H1 (cell line): Measurements from ENCODE around the gene HMGN1. TPM values are rescaled to one million over a fixed set of nuclear protein-coding genes. Genes with fewer than 3 reads are reported as not detected.

ENCODE experiments used
- CTCF ChIA-PET: fragments of 300-600 bp; sonication (Branson Sonifier 250); formaldehyde crosslinking; loops from one replicate; lab custom pipeline; 2021; ENCODE audit not compliant: partially characterized antibody; lab: Charles Lee
- POLR2A ChIA-PET: fragments of 300-600 bp; sonication (Branson Sonifier 250); formaldehyde crosslinking; loops from one replicate; lab custom pipeline; 2021; ENCODE audit warnings: inconsistent platforms; ENCODE audit not compliant: partially characterized antibody; lab: Charles Lee
- DNase-seq, 2 experiments: peaks; one replicate each; pipeline versions ENCODE4 v3.0.0 to v3.0.0-alpha.2; 2010 to 2022; ENCODE audit warnings: low spot score in 2 of 2, low read depth in 1 of 2, mixed read lengths in 1 of 2
- FAIRE-seq: peaks from 2 replicates; lab custom pipeline; 2011; peaks lifted over from hg19 to GRCh38; lab: Jason Lieb, UNC
- H2AFZ ChIP-seq: 2 replicates; pipeline ENCODE4 v1.8.1; 2012; ENCODE audit warnings: low read length, inconsistent platforms
- H2AK5ac ChIP-seq: 2 replicates; pipeline ENCODE4 v1.6.1; 2013; ENCODE audit warnings: low read depth, low read length
- H2BK120ac ChIP-seq: replicated peaks from 2 replicates; pipeline ENCODE3; 2013; ENCODE audit warnings: low read depth, low read length, inconsistent platforms
- H2BK12ac ChIP-seq: 2 replicates; pipeline ENCODE4 v1.6.1; 2013; ENCODE audit warnings: low read depth, low read length
- H2BK15ac ChIP-seq: 2 replicates; pipeline ENCODE4 v1.6.1; 2013; ENCODE audit warnings: low read length
- H2BK20ac ChIP-seq: 2 replicates; pipeline ENCODE4 v1.6.1; 2013; ENCODE audit warnings: low read length
- H2BK5ac ChIP-seq: 2 replicates; pipeline ENCODE4 v1.6.1; 2013; ENCODE audit warnings: low read depth, low read length
- H3K14ac ChIP-seq: 2 replicates; pipeline ENCODE4 v1.6.1; 2013; ENCODE audit warnings: inconsistent platforms; ENCODE audit not compliant: insufficient read length
- H3K18ac ChIP-seq: 2 replicates; pipeline ENCODE4 v1.6.1; 2013; ENCODE audit warnings: low read length; ENCODE audit errors: extremely low read depth
- H3K23ac ChIP-seq: 2 replicates; pipeline ENCODE4 v1.6.1; 2013; ENCODE audit warnings: inconsistent platforms; ENCODE audit not compliant: insufficient read length
- H3K23me2 ChIP-seq: 2 replicates; pipeline ENCODE4 v1.6.1; 2013; ENCODE audit warnings: low read depth, low read length
- H3K27ac ChIP-seq: 2 replicates; pipeline ENCODE4 v1.6.1; 2011; ENCODE audit warnings: low read depth, low read length, inconsistent platforms
- H3K27me3 ChIP-seq, 4 experiments: replicated peaks in 1 of 4; 1 replicate in 1 of 4; 2 replicates in 3 of 4; pipeline versions ENCODE4 v1.6.1 to v1.8.1; 2011 to 2013; ENCODE audit warnings: low read length in 3 of 4, mild to moderate bottlenecking in 3 of 4, inconsistent platforms in 2 of 4, mixed read lengths in 2 of 4, moderate library complexity in 1 of 4; ENCODE audit not compliant: control insufficient read depth in 3 of 4, insufficient read depth in 3 of 4; ENCODE audit errors: extremely low read depth in 1 of 4
- H3K36me3 ChIP-seq, 4 experiments: 2 replicates each; pipeline versions ENCODE4 v1.6.1 to v1.8.1; 2011 to 2013; ENCODE audit warnings: mild to moderate bottlenecking in 4 of 4, low read length in 3 of 4, moderate library complexity in 2 of 4, control low read depth in 1 of 4, inconsistent platforms in 1 of 4; ENCODE audit not compliant: insufficient read depth in 4 of 4, control insufficient read depth in 2 of 4
- H3K4ac ChIP-seq: replicated peaks from 2 replicates; pipeline ENCODE3; 2013; ENCODE audit warnings: low read length, low read depth, mixed read lengths, inconsistent platforms; ENCODE audit not compliant: insufficient read length
- H3K4me1 ChIP-seq, 4 experiments: replicated peaks in 1 of 4; 1 replicate in 1 of 4; 2 replicates in 3 of 4; pipeline versions ENCODE4 v1.6.1 to v1.8.1; 2011 to 2013; ENCODE audit warnings: low read length in 3 of 4, inconsistent platforms in 2 of 4, mixed read lengths in 1 of 4; ENCODE audit not compliant: insufficient read depth in 4 of 4, control insufficient read depth in 3 of 4
- H3K4me2 ChIP-seq, 2 experiments: 2 replicates each; pipeline versions ENCODE4 v1.6.1 to v1.8.1; 2011 to 2013; ENCODE audit warnings: low read depth in 2 of 2, low read length in 2 of 2, control low read depth in 1 of 2, inconsistent platforms in 1 of 2, mild to moderate bottlenecking in 1 of 2; ENCODE audit not compliant: insufficient read depth in 1 of 2
- H3K4me3 ChIP-seq, 4 experiments: fragments of 200-600, 300-600 bp in 1 of 4; sonication (generic), shearing (Covaris generic), sonication (Bioruptor Twin) in 1 of 4; 2 replicates each; pipeline versions ENCODE4 v1.5.1 to v1.8.1; 2011 to 2016; ENCODE audit warnings: low read length in 4 of 4, low read depth in 3 of 4, control low read depth in 2 of 4, inconsistent platforms in 2 of 4, mild to moderate bottlenecking in 2 of 4, mixed read lengths in 1 of 4, moderate library complexity in 1 of 4; ENCODE audit not compliant: insufficient read depth in 2 of 4; ENCODE audit errors: extremely low read depth in 1 of 4
- H3K56ac ChIP-seq: replicated peaks from 2 replicates; pipeline ENCODE3; 2013; ENCODE audit warnings: low read depth, mild to moderate bottlenecking, mixed read lengths, low read length, inconsistent platforms; ENCODE audit not compliant: insufficient read length
- H3K79me1 ChIP-seq: 2 replicates; pipeline ENCODE4 v1.6.1; 2013; ENCODE audit warnings: low read depth, low read length, control low read depth
- H3K79me2 ChIP-seq, 2 experiments: 2 replicates each; pipeline versions ENCODE4 v1.6.1 to v1.8.1; 2012 to 2013; ENCODE audit warnings: low read length in 2 of 2, mild to moderate bottlenecking in 2 of 2, inconsistent platforms in 1 of 2; ENCODE audit not compliant: insufficient read depth in 2 of 2, control insufficient read depth in 1 of 2
- H3K9ac ChIP-seq, 4 experiments: replicated peaks in 1 of 4; 1 replicate in 1 of 4; 2 replicates in 3 of 4; pipeline versions ENCODE4 v1.6.1 to v1.8.1; 2011 to 2013; ENCODE audit warnings: low read depth in 3 of 4, low read length in 3 of 4, control low read depth in 2 of 4, mild to moderate bottlenecking in 2 of 4, moderate library complexity in 2 of 4, inconsistent platforms in 1 of 4; ENCODE audit errors: extremely low read depth in 1 of 4
- H3K9me3 ChIP-seq, 2 experiments: 2 replicates each; pipeline versions ENCODE4 v1.6.1 to v1.8.1; 2012 to 2013; ENCODE audit warnings: mild to moderate bottlenecking in 2 of 2, moderate library complexity in 2 of 2, control low read depth in 1 of 2, inconsistent platforms in 1 of 2, low read depth in 1 of 2, low read length in 1 of 2, mixed read lengths in 1 of 2; ENCODE audit not compliant: insufficient read depth in 2 of 2
- H4K20me1 ChIP-seq, 2 experiments: replicated peaks in 1 of 2; 2 replicates each; pipeline versions ENCODE3 to v1.8.1; 2011 to 2013; ENCODE audit warnings: inconsistent platforms in 2 of 2, low read length in 2 of 2, mild to moderate bottlenecking in 1 of 2; ENCODE audit not compliant: insufficient read depth in 2 of 2, control insufficient read depth in 1 of 2
- H4K5ac ChIP-seq: 2 replicates; pipeline ENCODE4 v1.6.1; 2013; ENCODE audit warnings: low read length, low read depth, mixed read lengths, inconsistent platforms; ENCODE audit not compliant: insufficient read length
- H4K8ac ChIP-seq: 2 replicates; pipeline ENCODE4 v1.8.0; 2013; ENCODE audit warnings: mild to moderate bottlenecking, moderate library complexity, low read length, inconsistent platforms; ENCODE audit not compliant: insufficient read depth; ENCODE audit errors: extremely low read depth
- H4K91ac ChIP-seq: replicated peaks from 2 replicates; pipeline ENCODE3; 2013; ENCODE audit warnings: low read length, mixed read lengths, inconsistent platforms; ENCODE audit not compliant: insufficient read length
- CBX5 ChIP-seq: fragments of 300-800, 300-1000 bp; sonication (generic); IDR thresholded peaks from 2 replicates; pipeline ENCODE4 v1.7.1; 2016; ENCODE audit warnings: antibody characterized with exemption, low read length, low read depth
- EGR1 ChIP-seq: IDR thresholded peaks from 2 replicates; pipeline ENCODE4 v1.6.1; 2011; ENCODE audit warnings: low read depth, low read length, borderline replicate concordance
- EP300 ChIP-seq, 2 experiments: IDR thresholded peaks; 1 replicate in 1 of 2; 2 replicates in 1 of 2; pipeline ENCODE4 v1.6.1; 2011 to 2012; ENCODE audit warnings: low read depth in 2 of 2, low read length in 2 of 2, mild to moderate bottlenecking in 2 of 2, borderline replicate concordance in 1 of 2, inconsistent platforms in 1 of 2, moderate library complexity in 1 of 2
- JUND ChIP-seq: IDR thresholded peaks from 2 replicates; pipeline ENCODE4 v1.6.1; 2011; ENCODE audit warnings: mild to moderate bottlenecking, improper control_type of control experiment, low read length
- RBBP5 ChIP-seq: IDR thresholded peaks from 2 replicates; pipeline ENCODE4 v1.7.1; 2012; ENCODE audit warnings: low read depth, mild to moderate bottlenecking, inconsistent platforms, low read length, moderate library complexity, borderline replicate concordance
- SAP30 ChIP-seq: fragments of 300-600 bp; sonication (generic); IDR thresholded peaks from 2 replicates; pipeline ENCODE4 v1.7.1; 2012; ENCODE audit warnings: low read length, moderate library complexity, mild to moderate bottlenecking, inconsistent platforms; ENCODE audit not compliant: insufficient read depth, insufficient replicate concordance
- SP2 ChIP-seq: IDR thresholded peaks from 2 replicates; pipeline ENCODE4 v1.6.1; 2012; ENCODE audit warnings: mild to moderate bottlenecking, low read length, inconsistent platforms
- SUZ12 ChIP-seq: fragments of 200-600 bp; sonication (generic); IDR thresholded peaks from 2 replicates; pipeline ENCODE4 v1.6.1; 2012; ENCODE audit warnings: mild to moderate bottlenecking, inconsistent platforms, low read length, moderate library complexity, mixed read lengths
- TEAD4 ChIP-seq: IDR thresholded peaks from 2 replicates; pipeline ENCODE4 v1.6.1; 2012; ENCODE audit warnings: low read depth, low read length, inconsistent platforms, mixed read lengths
- YY1 ChIP-seq: IDR thresholded peaks from 2 replicates; pipeline ENCODE4 v1.6.1; 2011; ENCODE audit warnings: low read depth, mild to moderate bottlenecking, low read length
- WGBS, 2 experiments: shearing (Covaris generic) in 1 of 2; methylation state at CpG; one replicate each; pipeline versions ENCODE4 v1.1.6 to v1.1.7; 2013 to 2015; ENCODE audit warnings: low lambda C conversion rate in 2 of 2, mixed read lengths in 2 of 2, inconsistent platforms in 1 of 2, low coverage in 1 of 2, missing lambda C conversion rate in 1 of 2; ENCODE audit not compliant: insufficient replicate concordance in 2 of 2, insufficient coverage in 1 of 2, insufficient read length in 1 of 2; ENCODE audit errors: extremely low coverage in 1 of 2, missing lambda C conversion rate in 1 of 2; 5-methylcytosine and 5-hydroxymethylcytosine counted together
- polyA plus RNA-seq, 7 experiments: library from polyadenylated mRNA; depleted of rRNA in 3 of 7; stranded (reverse) in 5 of 7; unstranded in 2 of 7; fragments of >200 nt in 5 of 7; fragments of 200-250 nt in 2 of 7; gene quantifications; 1 replicate in 5 of 7; 2 replicates in 1 of 7; 4 replicates in 1 of 7; pipeline versions ENCODE4 v1.2.1 to v1.2.3, GENCODE V29; 2011 to 2013; ENCODE audit warnings: missing spikeins in 2 of 7, mixed read lengths in 2 of 7
- total RNA-seq: library from RNA; stranded (reverse); fragmentation: NEBNext Ultra II Directional; extraction: Animal tissue kit (Norgen Biotek cat#: 25700); gene quantifications from 2 replicates; pipeline ENCODE4 v1.2.1, GENCODE V29; 2021
- TF ChIP-seq, protein P1 (sequence below): IDR thresholded peaks from 2 replicates; pipeline ENCODE4 v1.6.1; 2012; ENCODE audit warnings: low read length, inconsistent platforms

Gene HMGN1
- total and polyA plus RNA-seq, 2 of the 8 experiments (the other 6 are each of a cell fraction or from before 2014, with no cell fraction given) = 279 to 505 TPM

DNA sequence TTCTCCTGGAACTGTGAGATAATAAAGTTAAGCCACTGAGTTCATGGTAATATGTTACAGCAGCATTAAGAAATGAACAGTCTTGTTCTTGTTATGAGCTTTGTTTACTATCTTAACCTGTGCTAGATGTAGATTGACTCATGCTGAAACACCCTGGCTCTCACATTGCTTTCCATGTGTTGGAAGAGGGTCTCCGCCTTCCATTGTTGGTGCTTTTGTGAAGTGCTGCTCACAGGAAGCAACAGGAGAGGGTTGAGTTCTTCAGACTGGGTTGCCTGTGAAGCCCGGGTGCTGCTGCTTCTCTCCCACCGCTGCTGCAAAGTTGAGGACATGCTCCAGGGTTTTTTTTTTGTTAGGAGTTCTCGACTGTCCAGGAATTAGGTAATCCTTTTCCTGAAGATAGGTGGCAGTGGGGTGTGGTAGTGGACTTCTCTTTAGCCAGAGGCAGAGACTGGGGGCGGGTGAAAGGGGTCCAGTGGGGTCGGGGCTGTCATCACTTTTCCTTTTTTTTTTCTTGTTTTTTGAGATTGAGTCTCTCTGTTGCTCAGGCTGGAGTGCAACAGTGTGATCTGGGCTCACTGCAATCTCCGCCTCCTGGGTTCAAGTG lies 28.7 kb upstream of the HMGN1 start:
- H2AFZ ChIP-seq = peak overlapping the region; percentile 99
- POLR2A ChIA-PET = interaction anchor here (1.1 kb wide), 1 partner anchor 29 kb away, joined by 5 read pairs; no protein-coding TSS in a partner anchor
- no peak for FAIRE-seq
- no peak for TF ChIP-seq SP2
- no peak for TF ChIP-seq SAP30
- no peak for TF ChIP-seq JUND
- TF ChIP-seq RBBP5 = no peak
- TF ChIP-seq, protein P1, sequence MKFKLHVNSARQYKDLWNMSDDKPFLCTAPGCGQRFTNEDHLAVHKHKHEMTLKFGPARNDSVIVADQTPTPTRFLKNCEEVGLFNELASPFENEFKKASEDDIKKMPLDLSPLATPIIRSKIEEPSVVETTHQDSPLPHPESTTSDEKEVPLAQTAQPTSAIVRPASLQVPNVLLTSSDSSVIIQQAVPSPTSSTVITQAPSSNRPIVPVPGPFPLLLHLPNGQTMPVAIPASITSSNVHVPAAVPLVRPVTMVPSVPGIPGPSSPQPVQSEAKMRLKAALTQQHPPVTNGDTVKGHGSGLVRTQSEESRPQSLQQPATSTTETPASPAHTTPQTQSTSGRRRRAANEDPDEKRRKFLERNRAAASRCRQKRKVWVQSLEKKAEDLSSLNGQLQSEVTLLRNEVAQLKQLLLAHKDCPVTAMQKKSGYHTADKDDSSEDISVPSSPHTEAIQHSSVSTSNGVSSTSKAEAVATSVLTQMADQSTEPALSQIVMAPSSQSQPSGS = no peak
- TF ChIP-seq EGR1 = no peak
- no peak for TF ChIP-seq CBX5
- no peak for TF ChIP-seq TEAD4
- TF ChIP-seq SUZ12 = no peak
- TF ChIP-seq EP300 (IDR thresholded peaks at IDR 0.05; ENCODE audit: borderline replicate concordance in 1 of 2, low read depth in 2 of 2, low read length in 2 of 2) = no peak
- TF ChIP-seq YY1 = no peak

More for the DNA sequence above, 28.7 kb upstream of the HMGN1 start:
- H3K9ac ChIP-seq = no peak overlapping the region; a peak in 1 of 7 replicates
- H2BK15ac ChIP-seq = no peak overlapping the region
- no peak overlapping the region for H3K23ac ChIP-seq
- no peak overlapping the region for H2BK12ac ChIP-seq
- H3K9me3 ChIP-seq = no peaks in the 10 kb centered on the region
- H4K91ac ChIP-seq = no peak overlapping the region
- no peak overlapping the region for H3K4ac ChIP-seq
- H3K4me3 ChIP-seq = no peak overlapping the region
- H3K14ac ChIP-seq = no peak overlapping the region
- peaks cover 8% of the 10 kb centered on the region; the same call in 1 of the 2 replicates for H3K23me2 ChIP-seq
- no peak overlapping the region for H3K27ac ChIP-seq
- no peak overlapping the region; a peak in 1 of 4 replicates for H3K4me2 ChIP-seq
- no peak overlapping the region for H2AK5ac ChIP-seq
- H4K20me1 ChIP-seq = no peaks in the 10 kb centered on the region
- no peaks in the 10 kb centered on the region for H3K79me1 ChIP-seq
- CTCF ChIA-PET = interaction anchor here (1.1 to 5.4 kb wide), 3 partner anchors 10 to 64 kb away, joined by 3 to 30 read pairs (median 5); no protein-coding TSS in a partner anchor
- 84% methylated on average over 6 of the region's 7 CpGs; no CpG with 5 or more reads in 1 of the 2 experiments for WGBS, 2 experiments
- H3K56ac ChIP-seq = no peak overlapping the region
- peaks cover 0 to 4% of the 10 kb centered on the region in 2 experiments; a peak in 1 of 4 replicates for H3K79me2 ChIP-seq
- H3K18ac ChIP-seq = no peak overlapping the region; the same call in 1 of the 2 replicates
- H3K4me1 ChIP-seq = peaks cover 3 to 7% (median 4%) of the 10 kb centered on the region in 4 experiments; a peak in 6 of 7 replicates
- H4K8ac ChIP-seq = no peak overlapping the region
- H2BK120ac ChIP-seq = no peak overlapping the region
- no peaks in the 10 kb centered on the region for H3K27me3 ChIP-seq
- DNase-seq = no peak
- no peaks in the 10 kb centered on the region for H3K36me3 ChIP-seq
- H2BK20ac ChIP-seq = no peak overlapping the region
- H2BK5ac ChIP-seq = no peak overlapping the region
- no peak overlapping the region for H4K5ac ChIP-seq
